ENCODE results near the gene RAC3. TPM values are rescaled to one million over a fixed set of nuclear protein-coding genes. Genes with fewer than 3 reads are reported as not detected.

Gene RAC3
- total RNA-seq, 3 donors from 2014 or later (not counting 1 experiment from before 2014, with no cell fraction given): 0.61 to 2.2 (median 2.1) TPM

DNA sequence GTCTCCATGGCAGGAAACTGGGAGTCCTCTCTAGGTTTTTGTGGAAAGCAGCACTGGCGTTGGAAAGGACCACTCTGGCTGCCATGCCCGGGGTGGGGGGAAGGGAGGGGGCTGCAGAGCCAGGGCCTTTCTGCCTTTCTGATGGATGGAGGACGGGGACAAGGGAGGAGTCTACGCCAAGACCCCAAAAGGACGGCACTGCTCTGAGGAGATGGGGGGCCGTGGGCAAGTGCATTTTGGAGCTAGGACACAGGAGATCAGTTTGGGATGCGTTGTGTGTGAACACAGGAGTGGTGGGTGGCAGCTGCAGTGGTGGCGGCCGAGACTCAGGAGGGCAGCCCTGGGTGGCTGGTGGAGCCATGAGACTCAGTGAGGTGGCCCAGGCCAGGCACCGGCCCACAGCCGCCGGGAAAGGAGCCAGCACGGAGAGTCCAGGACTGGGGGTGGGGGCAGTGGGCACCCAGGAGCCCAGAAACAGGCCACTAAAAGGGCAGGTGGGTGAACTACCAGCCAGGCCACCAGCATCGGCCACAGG is 10.8 kb upstream of the RAC3 start:
- H3K36me3 Mint-ChIP-seq: no peaks in the 10 kb centered on the region

GRCh38 chr17:82021107-82021899 is 10.2 kb upstream of the RAC3 start:
- H3K27ac ChIP-seq (ENCODE audit: low read length): no peak overlapping the region
- H3K27me3 ChIP-seq (ENCODE audit: control insufficient read depth, insufficient read depth, low read length): no peaks in the 10 kb centered on the region
- Mint-ChIP-seq H3K27ac (peak overlapping the region in 1 of 2 donors; percentile 92), H3K9me3 (no peaks in the 10 kb centered on the region), H3K4me3 (peak overlapping the region; percentile 83), H3K36me3 (no peaks in the 10 kb centered on the region), H3K27me3 (ENCODE audit: low read depth in 2 of 2) (no peaks in the 10 kb centered on the region), H3K4me1 (peaks cover 7 to 34% of the 10 kb centered on the region in 2 donors)
- ATAC-seq (no peak), DNase-seq (peak in 1 of 2 donors; percentile 75)
- WGBS (ENCODE audit: insufficient coverage): 49% methylated on average over 24 of the region's 25 CpGs
- TF ChIP-seq, protein P1, sequence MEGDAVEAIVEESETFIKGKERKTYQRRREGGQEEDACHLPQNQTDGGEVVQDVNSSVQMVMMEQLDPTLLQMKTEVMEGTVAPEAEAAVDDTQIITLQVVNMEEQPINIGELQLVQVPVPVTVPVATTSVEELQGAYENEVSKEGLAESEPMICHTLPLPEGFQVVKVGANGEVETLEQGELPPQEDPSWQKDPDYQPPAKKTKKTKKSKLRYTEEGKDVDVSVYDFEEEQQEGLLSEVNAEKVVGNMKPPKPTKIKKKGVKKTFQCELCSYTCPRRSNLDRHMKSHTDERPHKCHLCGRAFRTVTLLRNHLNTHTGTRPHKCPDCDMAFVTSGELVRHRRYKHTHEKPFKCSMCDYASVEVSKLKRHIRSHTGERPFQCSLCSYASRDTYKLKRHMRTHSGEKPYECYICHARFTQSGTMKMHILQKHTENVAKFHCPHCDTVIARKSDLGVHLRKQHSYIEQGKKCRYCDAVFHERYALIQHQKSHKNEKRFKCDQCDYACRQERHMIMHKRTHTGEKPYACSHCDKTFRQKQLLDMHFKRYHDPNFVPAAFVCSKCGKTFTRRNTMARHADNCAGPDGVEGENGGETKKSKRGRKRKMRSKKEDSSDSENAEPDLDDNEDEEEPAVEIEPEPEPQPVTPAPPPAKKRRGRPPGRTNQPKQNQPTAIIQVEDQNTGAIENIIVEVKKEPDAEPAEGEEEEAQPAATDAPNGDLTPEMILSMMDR (IDR thresholded peaks at IDR 0.05): no peak
- no peaks in the 10 kb centered on the region for H3K36me3 ChIP-seq (ENCODE audit: control insufficient read depth, insufficient read depth, low read length)
- H3K9me3 ChIP-seq (ENCODE audit: control insufficient read depth, insufficient read depth, low read length): no peaks in the 10 kb centered on the region
- H3K4me3 ChIP-seq (ENCODE audit: low read length): peak overlapping the region; percentile 77
- peaks cover 29% of the 10 kb centered on the region for H3K4me1 ChIP-seq (ENCODE audit: control insufficient read depth, insufficient read depth, low read length)
- intact Hi-C loops (cut with micrococcal nuclease): no loop called here

More for the DNA sequence above, 10.8 kb upstream of the RAC3 start:
- no peak overlapping the region for H3K4me3 ChIP-seq (ENCODE audit: low read length)
- peaks cover 7 to 34% of the 10 kb centered on the region in 2 donors for H3K4me1 Mint-ChIP-seq
- whole genome bisulfite sequencing (ENCODE audit: insufficient coverage): 93% methylated on average over 14 of the region's 14 CpGs
- no peaks in the 10 kb centered on the region for H3K9me3 Mint-ChIP-seq
- peaks cover 29% of the 10 kb centered on the region for H3K4me1 ChIP-seq (ENCODE audit: control insufficient read depth, insufficient read depth, low read length)
- DNase-seq (no peak), ATAC-seq (no peak)
- TF ChIP-seq, protein P1 (IDR thresholded peaks at IDR 0.05): no peak
- H3K27ac ChIP-seq (ENCODE audit: low read length): no peak overlapping the region
- H3K4me3 Mint-ChIP-seq: peak overlapping the region; percentile 25
- intact Hi-C loops (cut with micrococcal nuclease): no loop called here
- H3K27me3 ChIP-seq (ENCODE audit: control insufficient read depth, insufficient read depth, low read length): no peaks in the 10 kb centered on the region
- H3K27ac Mint-ChIP-seq: no peak overlapping the region
- H3K9me3 ChIP-seq (ENCODE audit: control insufficient read depth, insufficient read depth, low read length): no peaks in the 10 kb centered on the region
- H3K27me3 Mint-ChIP-seq (ENCODE audit: low read depth in 2 of 2): no peaks in the 10 kb centered on the region
- H3K36me3 ChIP-seq (ENCODE audit: control insufficient read depth, insufficient read depth, low read length): no peaks in the 10 kb centered on the region

DNA sequence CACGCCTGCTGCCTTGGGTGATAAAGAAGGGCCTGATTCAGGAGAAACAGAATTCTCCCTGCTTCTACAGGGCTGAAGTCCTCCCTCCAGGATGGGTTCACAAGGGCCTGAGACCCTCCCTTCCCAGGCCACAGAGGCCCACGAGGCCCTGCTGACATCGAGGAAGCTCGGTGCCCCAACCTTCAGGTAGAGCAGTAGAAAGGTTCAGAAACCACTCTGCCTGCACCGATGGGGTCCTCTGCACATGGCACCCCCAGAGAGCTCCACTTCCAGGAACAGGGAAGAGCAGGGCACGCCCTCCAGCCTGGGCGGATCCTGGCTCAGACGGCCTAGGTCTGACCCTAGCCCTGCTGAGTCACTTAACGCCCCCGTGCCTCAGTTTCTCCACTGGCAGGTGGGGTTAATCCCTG is 9.6 kb upstream of the RAC3 start:
- intact Hi-C loops (cut with micrococcal nuclease): loop anchor here (2.0 kb wide), 1 partner anchor 77 kb away; the partner anchor contains the start of gene FASN
- H3K36me3 ChIP-seq (ENCODE audit: control insufficient read depth, insufficient read depth, low read length): no peaks in the 10 kb centered on the region
- H3K4me1 Mint-ChIP-seq: peaks cover 7 to 34% of the 10 kb centered on the region in 2 donors
- DNase-seq: peak in 1 of 2 donors; percentile 31
- no peaks in the 10 kb centered on the region for H3K36me3 Mint-ChIP-seq
- no peaks in the 10 kb centered on the region for H3K9me3 ChIP-seq (ENCODE audit: control insufficient read depth, insufficient read depth, low read length)
- peak overlapping the region; percentile 77 for H3K4me3 ChIP-seq (ENCODE audit: low read length)
- TF ChIP-seq, protein P1 (IDR thresholded peaks at IDR 0.05): no peak
- peak overlapping the region; percentile 83 for H3K4me3 Mint-ChIP-seq
- H3K4me1 ChIP-seq (ENCODE audit: control insufficient read depth, insufficient read depth, low read length): peaks cover 29% of the 10 kb centered on the region
- H3K9me3 Mint-ChIP-seq: no peaks in the 10 kb centered on the region
- peak overlapping the region in 1 of 2 donors; percentile 92 for H3K27ac Mint-ChIP-seq
- no peak overlapping the region for H3K27ac ChIP-seq (ENCODE audit: low read length)
- H3K27me3 ChIP-seq (ENCODE audit: control insufficient read depth, insufficient read depth, low read length): no peaks in the 10 kb centered on the region
- no peak for ATAC-seq
- WGBS (ENCODE audit: insufficient coverage): 2% methylated on average over 9 of the region's 10 CpGs
- no peaks in the 10 kb centered on the region for H3K27me3 Mint-ChIP-seq (ENCODE audit: low read depth in 2 of 2)
